TTC549 (cell line): ENCODE data around the gene CNOT8.
"Not testable (repeated sequence)": the region's sequence is repeated elsewhere in the genome, so short reads cannot be mapped to it uniquely, and the experiment has no call there.

Source experiments
- FAIRE-seq: peaks from 2 replicates; lab custom pipeline; 2012; peaks lifted over from hg19 to GRCh38; lab: Jason Lieb, UNC

Gene CNOT8

GRCh38 chr5:154858297-154858971 lies at the start of gene CNOT8:
Gene CNOT8 (plus strand): TSS chr5:154858627. CDS start chr5:154863279, 4,652 bp downstream.
- peak; percentile 9 for FAIRE-seq

DNA sequence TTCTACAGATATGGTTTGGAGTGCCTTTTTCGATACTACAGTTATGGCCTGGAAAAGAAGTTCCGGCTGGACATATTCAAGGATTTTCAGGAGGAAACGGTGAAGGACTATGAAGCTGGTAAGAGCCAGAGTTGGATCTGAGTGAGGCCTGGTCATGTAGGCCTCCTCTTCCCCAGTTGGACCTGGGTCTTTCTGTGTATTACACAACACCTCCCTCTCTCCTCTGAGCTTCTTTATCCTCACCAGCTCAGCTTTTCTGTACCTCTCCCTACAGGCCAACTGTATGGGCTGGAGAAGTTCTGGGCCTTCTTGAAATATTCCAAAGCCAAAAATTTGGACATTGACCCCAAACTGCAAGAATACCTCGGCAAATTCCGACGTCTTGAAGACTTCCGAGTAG lies 47.2 kb upstream of the CNOT8 start:
- FAIRE-seq = no peak

DNA sequence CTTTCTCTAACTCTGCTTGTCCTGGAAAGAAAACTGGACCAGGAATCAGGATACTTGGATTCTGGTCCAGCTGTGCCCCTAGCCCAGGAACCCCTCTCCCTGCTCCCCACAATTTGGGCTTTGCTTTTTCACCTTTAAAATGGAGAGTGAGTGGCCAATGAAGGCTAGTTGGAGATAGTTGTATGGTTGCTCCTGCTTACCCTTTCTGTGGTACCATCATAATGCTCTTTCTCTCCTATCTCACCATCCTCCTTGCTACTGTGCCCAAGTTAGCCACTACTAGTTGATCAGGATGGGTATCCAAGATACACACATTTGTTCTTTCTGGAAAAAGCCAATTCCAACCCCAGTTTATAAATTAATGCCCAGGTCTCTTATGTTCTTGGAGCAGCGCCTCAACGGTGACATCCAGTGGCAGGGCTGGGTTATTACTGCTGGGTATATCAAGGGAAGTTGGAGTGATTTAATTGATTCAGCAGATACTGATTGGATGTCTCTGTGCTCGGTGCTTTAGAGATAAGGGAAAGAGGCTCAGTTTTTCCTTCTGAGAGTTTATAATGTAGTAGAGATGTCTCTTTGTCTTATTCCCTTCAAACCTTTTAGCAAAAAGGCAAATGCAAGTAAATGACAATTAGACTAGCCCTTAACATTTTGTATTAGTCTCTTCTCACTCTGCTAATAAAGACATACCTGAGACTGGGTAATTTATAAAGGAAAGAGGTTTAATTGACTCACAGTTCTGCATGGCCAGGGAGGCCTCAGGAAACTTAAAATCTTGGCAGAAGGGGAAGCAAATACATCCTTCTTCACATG lies 46.6 kb upstream of the CNOT8 start:
- no peak for FAIRE-seq

DNA sequence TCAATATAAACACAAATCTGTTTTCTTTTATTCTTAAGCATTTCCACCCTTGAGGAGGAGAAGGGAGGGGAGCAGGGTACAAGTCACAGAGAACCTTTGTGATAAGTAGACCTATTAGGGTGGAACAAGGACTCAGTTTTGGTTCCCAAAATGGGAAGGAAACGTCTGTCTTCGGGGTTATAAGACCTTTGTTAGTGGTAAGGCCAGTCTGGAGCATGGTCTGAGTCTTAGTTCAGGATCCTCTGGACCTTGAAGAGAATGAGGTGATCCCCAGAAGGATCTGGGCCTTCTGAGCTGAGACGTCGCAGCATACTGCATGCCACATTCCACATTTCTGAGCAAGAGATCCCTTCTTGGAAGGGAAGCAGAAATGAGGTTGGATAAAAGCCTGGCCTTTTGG lies 45.3 kb upstream of the CNOT8 start:
- FAIRE-seq = no peak

DNA sequence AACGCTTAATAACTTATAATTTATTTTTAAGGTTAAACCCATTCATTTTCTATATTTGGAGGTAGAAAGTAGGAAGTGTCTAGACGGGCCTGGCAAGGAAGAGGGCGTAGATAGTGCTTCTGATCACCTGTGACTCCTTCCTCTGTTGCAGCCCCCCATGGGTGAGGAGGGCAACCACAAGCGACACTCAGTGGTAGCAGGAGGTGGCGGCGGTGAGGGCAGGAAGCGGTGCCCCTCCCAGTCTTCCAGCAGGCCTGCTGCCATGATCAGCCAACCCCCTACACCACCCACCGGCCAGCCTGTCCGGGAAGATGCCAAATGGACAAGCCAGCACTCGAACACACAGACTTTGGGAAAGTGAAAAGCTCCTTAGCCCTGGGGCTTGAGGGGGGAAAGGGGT lies 44.7 kb upstream of the CNOT8 start:
- no peak for FAIRE-seq

DNA sequence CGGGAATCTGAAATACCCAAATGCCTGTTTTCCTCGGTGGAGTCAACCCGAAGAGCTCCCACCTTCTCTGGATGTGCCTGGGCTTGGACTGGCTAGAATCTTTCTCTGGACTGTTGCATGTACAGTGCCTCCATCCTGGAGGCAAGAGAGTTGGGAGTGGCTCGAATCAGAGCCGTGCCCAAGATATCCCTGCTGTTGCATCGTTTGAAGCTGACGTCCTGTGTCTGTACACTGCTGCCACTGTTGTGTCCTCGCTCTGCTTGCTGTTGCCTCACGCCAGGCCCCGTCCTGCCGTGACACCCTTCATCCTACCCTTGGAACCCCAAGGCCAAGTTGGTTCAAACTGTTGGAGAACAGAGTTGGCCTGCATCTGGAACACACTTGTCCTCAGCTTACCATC lies 43.4 kb upstream of the CNOT8 start:
- no peak for FAIRE-seq

DNA sequence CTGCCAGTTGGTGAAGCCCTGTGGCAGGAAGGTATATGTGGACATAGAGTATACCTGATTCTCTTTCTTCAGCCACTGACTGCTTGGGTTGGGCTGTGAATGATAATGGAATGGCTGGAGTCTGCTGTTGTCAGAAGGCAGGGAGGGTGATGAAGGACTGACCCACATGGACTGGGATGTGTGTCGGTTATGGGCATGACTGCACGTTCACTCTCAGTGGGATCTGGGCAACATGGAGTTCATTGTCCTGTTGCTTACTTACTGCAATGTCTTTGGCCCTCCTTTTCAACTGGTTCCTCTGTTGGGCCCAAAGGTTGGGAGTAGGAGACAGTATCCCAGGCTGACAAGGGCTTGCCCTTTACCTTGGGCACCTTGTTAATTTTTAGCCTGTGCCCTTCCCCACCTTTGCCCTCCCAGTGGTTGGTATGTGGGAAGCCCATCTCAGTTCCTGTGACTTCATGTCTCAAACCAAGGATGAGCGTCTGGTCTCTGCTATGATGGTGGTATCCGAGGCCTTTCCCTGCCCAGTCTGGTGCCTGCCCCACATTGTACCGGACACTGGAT lies 42.7 kb upstream of the CNOT8 start:
- no peak for FAIRE-seq

GRCh38 chr5:154816891-154817492 lies 41.4 kb upstream of the CNOT8 start:
- no peak for FAIRE-seq

- FAIRE-seq = no peak
Measured at GRCh38 chr5:154817815-154818214, 40.6 kb upstream of the CNOT8 start.

DNA sequence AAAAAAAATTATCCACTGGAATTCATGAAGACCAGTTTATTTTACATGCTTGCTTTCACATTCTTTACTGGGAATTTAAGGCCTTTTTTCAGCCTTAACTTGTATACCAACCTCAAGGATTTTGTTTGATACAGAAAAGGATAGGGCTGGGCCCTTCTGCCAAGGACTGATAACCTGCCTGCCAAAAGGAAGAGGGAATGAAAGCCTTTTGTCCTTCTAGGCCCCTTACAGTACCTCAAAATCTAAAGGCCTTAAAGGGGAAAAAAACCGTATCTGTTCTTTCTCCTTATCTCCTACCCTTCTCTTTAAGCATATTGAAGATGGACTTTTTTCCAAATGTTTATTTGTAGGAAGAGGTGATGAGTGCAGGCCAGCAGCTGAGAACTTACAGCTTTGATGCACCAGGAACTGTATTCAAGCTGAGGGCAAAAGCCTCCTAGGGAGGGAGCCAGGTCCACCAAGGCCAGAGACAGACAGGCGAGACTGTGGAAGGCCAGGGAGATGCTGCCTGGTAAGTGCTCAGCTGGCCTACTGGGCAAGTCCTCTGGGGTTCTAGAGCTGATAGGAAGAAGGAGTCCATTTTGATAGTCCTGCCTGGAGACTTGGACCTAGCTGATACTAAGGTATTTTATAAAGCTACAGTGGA lies 39.8 kb upstream of the CNOT8 start:
- no peak for FAIRE-seq

DNA sequence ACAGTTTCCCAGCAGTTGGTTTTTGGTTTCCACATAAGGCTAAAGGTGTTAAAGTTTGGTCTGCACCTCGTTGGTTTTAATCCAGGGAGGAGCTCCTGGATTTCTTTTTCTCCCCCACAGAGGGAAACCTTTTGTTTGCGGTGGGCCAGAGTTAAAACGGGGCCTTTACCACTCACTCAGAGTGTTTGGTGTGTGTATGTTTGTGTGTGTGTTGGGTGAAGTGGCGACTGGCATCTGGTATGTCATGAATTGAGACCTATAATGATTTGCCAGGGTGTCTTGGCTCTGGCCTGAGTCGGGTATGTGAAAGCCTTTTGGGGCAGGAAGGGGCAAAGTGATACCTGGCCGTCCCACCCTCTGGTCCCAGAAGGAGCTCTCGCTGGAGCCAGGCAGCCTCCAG lies 38.9 kb upstream of the CNOT8 start:
- no peak for FAIRE-seq

- no peak for FAIRE-seq
Measured at GRCh38 chr5:154820383-154820782, 38.0 kb upstream of the CNOT8 start.

DNA sequence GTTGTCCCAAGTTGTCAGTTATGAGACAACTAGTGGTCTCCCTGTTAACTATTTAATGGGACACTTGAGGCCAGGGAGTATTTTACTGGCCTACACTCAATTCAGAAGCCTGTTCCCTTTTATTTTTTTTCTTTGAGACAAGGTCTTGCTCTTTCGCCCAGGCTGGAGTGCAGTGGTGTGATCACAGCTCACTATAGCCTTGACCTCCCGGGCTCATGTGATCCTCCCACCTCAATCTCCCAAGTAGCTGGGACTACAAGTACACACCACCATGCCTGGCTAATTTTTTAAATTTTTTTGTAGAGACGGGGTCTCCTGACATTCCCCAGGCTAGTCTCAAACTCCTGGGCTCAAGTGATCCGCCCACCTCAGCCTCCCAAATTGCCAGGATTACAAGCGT lies 35.5 kb upstream of the CNOT8 start:
- FAIRE-seq = not testable (repeated sequence)

DNA sequence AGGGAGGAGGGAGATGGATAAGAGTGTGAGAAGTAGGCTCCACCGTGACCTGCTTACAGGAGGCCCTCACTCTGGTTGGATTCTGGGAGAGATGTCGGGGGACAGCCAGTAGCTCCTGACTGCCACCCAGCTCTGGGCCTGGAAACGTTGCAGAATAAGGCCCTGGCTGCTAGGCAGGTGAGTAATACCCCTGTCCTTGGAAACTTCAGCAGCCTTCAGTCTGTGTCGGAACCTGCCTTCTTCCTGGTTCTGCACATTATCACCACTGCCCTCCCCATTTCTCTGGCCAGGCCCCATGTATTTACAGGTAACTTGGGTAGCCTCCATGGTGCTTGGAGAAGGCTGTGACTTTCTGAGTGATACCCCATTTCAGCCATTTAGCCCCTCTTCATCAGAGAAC lies 34.8 kb upstream of the CNOT8 start:
- no peak for FAIRE-seq

DNA sequence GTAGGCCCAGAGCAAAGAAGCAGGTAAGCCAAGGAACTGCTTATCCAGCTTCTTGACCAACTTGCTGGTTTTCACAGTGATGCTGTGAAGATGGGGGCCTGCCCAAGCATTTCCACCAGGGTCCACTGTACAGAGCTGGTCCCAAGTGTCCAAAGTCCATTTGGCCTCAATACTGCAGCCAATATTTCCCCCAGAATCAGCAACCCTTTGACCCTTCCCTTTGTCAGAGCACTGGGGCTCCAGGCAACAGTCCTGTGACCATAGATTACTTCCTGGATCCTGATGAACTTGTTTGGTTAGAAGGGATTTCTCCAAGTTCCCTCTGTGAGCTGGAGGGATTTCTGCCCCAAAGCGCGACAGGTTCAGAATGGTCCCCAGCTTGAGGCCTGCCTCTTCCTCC lies 34.4 kb upstream of the CNOT8 start:
- no peak for FAIRE-seq

GRCh38 chr5:154829181-154829588 lies 29.2 kb upstream of the CNOT8 start:
- FAIRE-seq = no peak

DNA sequence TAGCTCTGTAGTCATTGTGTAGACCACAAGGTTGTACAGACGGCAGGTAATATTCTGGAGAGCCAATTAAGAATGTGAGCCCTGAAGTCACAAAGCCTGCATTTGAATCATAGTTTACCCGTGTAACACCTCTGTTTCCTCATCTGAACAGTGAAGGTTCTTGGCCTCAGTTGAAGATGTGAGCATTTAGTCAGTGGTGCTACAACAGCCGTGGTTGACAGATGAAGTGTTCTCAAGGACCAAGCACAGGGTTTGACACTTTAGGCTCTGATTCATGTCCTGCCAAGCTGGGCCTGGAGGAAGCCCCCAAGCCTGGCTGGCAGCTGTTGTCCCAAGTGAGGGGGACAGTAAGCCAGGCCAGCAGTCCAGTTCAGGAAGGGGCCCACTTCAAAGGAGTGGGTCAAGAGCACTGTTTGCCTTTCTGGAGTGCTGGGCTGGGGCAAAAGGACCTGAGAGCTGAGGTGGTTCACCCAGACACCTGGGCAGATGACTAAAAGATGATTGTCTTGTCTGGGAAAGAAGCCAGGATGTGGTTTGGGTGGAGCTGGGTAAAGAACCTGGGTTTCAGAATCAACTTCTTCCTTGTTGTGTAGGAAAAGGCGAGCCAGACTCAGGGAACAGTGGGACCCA lies 28.7 kb upstream of the CNOT8 start:
- no peak for FAIRE-seq

GRCh38 chr5:154830219-154830595 lies 28.2 kb upstream of the CNOT8 start:
- no peak for FAIRE-seq

DNA sequence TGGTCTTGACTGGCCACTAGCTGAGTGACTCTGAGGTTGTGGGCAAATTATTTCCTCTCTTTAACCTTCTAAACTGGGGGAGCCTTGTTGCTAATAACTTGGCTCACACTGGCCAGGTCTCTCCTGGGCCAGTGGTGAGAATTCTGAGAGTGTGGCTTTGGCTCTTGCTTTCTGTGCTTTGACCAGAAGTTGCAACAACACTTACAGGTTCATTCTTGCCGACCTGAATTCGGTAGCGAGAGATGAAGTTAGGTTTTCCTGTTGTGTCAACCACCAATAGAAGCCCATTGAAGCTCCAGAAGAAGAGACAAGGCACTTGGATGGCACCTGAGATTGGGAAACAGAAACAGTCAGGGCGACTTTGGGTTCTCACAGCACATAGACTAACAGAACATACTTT lies 27.8 kb upstream of the CNOT8 start:
- no peak for FAIRE-seq

DNA sequence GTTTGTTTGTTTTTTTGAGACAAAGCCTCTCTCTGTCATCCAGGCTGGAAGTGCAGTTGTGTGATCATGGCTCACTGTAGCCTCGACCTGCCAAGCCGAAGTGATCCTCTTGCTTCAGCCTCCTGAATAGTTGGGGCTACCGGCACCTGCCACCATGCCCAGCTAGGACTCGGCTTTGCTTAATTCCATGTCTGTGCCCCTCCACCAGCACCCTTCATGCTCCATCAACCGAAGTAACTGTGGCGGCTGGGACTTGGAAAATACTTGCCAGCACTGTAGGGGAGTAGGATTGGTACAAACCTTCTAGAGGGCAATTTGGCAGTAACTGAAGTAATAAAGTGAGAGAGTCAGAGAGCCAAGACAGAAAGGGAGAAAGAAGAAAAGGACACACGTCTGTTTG lies 27.0 kb upstream of the CNOT8 start:
- no peak for FAIRE-seq

DNA sequence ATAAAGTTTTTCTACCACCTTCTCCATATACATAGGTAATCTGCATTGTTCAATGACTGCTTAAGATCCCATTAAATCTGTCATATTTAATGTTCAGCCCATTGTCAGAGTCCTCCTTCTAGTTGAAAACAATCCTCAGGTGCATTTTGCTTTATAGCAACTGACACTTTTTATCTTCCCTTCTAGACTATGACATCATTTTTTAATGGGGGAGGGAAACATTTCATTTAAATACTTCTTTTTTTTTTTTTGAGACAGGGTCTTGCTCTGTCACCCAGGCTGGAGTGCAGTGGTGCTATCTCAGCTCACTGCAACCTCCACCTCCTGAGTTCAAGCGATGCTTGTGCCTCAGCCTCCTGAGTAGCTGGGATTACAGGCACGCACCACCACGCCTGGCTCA lies 25.6 kb upstream of the CNOT8 start:
- FAIRE-seq = not testable (repeated sequence)

DNA sequence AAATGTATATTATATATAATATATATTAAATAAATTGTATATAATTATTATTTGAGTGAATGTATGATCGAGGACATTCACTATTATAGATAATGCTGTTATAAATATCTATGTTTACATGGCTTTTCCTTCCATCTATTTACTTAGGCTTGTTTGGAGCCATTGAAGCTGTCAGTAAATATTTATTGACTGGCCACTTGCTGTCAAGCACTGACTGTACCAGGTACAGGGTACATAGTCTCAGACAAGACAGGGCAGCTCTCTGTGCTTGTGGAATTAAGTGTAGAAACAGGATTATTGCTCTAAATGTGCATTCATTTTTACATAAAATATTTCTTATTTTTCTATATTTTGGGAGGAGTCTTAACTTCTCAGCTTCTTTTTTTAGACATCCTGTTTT lies 24.4 kb upstream of the CNOT8 start:
- FAIRE-seq = no peak
